Liver (tissue), 9 donors: ENCODE data around the gene ZNRF3. TPM values are rescaled to one million over a fixed set of nuclear protein-coding genes. Genes with fewer than 3 reads are reported as not detected.

Experiments used
- DNase-seq: peaks from one replicate; pipeline ENCODE4 v3.0.0-alpha.2; 2017; ENCODE audit warnings: low spot score
- H3K27ac ChIP-seq, 2 donors: one replicate each; pipeline ENCODE4 v1.7.0; 2013; ENCODE audit warnings: inconsistent platforms in 2 of 2, low read length in 2 of 2, control low read depth in 1 of 2, low read depth in 1 of 2, mild to moderate bottlenecking in 1 of 2
- H3K27me3 ChIP-seq, 4 donors: one replicate each; pipeline versions ENCODE4 v1.6.1 to v1.7.0; 2013; ENCODE audit warnings: low read length in 3 of 4, inconsistent platforms in 1 of 4, mild to moderate bottlenecking in 1 of 4, moderate library complexity in 1 of 4; ENCODE audit not compliant: control insufficient read depth in 4 of 4, insufficient read depth in 4 of 4
- H3K36me3 ChIP-seq, 4 donors: one replicate each; pipeline versions ENCODE4 v1.6.1 to v1.7.0; 2013; ENCODE audit warnings: low read length in 3 of 4, mild to moderate bottlenecking in 3 of 4, low read depth in 1 of 4, moderate library complexity in 1 of 4; ENCODE audit not compliant: control insufficient read depth in 4 of 4, insufficient read depth in 3 of 4
- H3K4me1 ChIP-seq, 4 donors: one replicate each; pipeline versions ENCODE4 v1.6.1 to v1.7.0; 2013; ENCODE audit warnings: low read length in 3 of 4, mild to moderate bottlenecking in 3 of 4, moderate library complexity in 1 of 4; ENCODE audit not compliant: control insufficient read depth in 4 of 4, insufficient read depth in 4 of 4
- H3K4me3 ChIP-seq, 3 donors: one replicate each; pipeline versions ENCODE4 v1.6.1 to v1.7.0; 2013; ENCODE audit warnings: low read length in 3 of 3, control low read depth in 1 of 3, low read depth in 1 of 3, mild to moderate bottlenecking in 1 of 3
- H3K9ac ChIP-seq, 2 donors: one replicate each; pipeline ENCODE4 v1.7.0; 2013; ENCODE audit warnings: low read length in 2 of 2, mild to moderate bottlenecking in 2 of 2, moderate library complexity in 2 of 2, control low read depth in 1 of 2, low read depth in 1 of 2
- H3K9me3 ChIP-seq, 4 donors: one replicate each; pipeline versions ENCODE4 v1.6.1 to v1.7.0; 2013; ENCODE audit warnings: low read length in 3 of 4; ENCODE audit not compliant: control insufficient read depth in 4 of 4
- CTCF ChIP-seq: fragments of 150-350 bp; IDR thresholded peaks from 2 replicates; pipeline ENCODE4 v1.5.1; 2017; ENCODE audit warnings: improper control_type of control experiment, low read depth, low read length; ENCODE audit not compliant: missing input control
- EGR1 ChIP-seq, 2 donors: IDR thresholded peaks; 2 replicates each; pipeline ENCODE4 v1.6.1; 2016 to 2018; ENCODE audit warnings: antibody characterized with exemption in 2 of 2, low read depth in 2 of 2
- GABPA ChIP-seq, 2 donors: IDR thresholded peaks in 1 of 2; conservative IDR thresholded peaks in 1 of 2; 2 replicates each; pipeline ENCODE4 v1.6.1; 2016; ENCODE audit warnings: antibody characterized with exemption in 2 of 2, mild to moderate bottlenecking in 1 of 2, moderate library complexity in 1 of 2
- HNF4A ChIP-seq, 2 donors: conservative IDR thresholded peaks; 2 replicates each; pipeline ENCODE4 v1.6.1; 2016; ENCODE audit warnings: antibody characterized with exemption in 2 of 2, mild to moderate bottlenecking in 2 of 2
- MAX ChIP-seq: IDR thresholded peaks from 2 replicates; pipeline ENCODE4 v1.6.1; 2016; ENCODE audit warnings: antibody characterized with exemption
- NR2F2 ChIP-seq: IDR thresholded peaks from 2 replicates; pipeline ENCODE4 v1.6.1; 2016; ENCODE audit warnings: antibody characterized with exemption
- REST ChIP-seq: IDR thresholded peaks from 2 replicates; pipeline ENCODE4 v1.6.1; 2016; ENCODE audit warnings: antibody characterized with exemption, mild to moderate bottlenecking
- RXRA ChIP-seq, 2 donors: IDR thresholded peaks; 2 replicates each; pipeline ENCODE4 v1.6.1; 2017 to 2018; ENCODE audit warnings: antibody characterized with exemption in 2 of 2, mild to moderate bottlenecking in 1 of 2
- SP1 ChIP-seq: IDR thresholded peaks from 2 replicates; pipeline ENCODE4 v1.6.1; 2018; ENCODE audit warnings: antibody characterized with exemption, mild to moderate bottlenecking
- TAF1 ChIP-seq: conservative IDR thresholded peaks from 2 replicates; pipeline ENCODE4 v1.6.1; 2016; ENCODE audit warnings: antibody characterized with exemption, mild to moderate bottlenecking
- YY1 ChIP-seq: IDR thresholded peaks from 2 replicates; pipeline ENCODE4 v1.6.1; 2016; ENCODE audit warnings: antibody characterized with exemption, mild to moderate bottlenecking
- ZBTB33 ChIP-seq: IDR thresholded peaks from 2 replicates; pipeline ENCODE4 v1.6.1; 2016; ENCODE audit warnings: antibody characterized with exemption
- WGBS: extraction: QIAGEN DNeasy Blood & Tissue Kit; methylation state at CpG from one replicate; pipeline ENCODE4 v1.1.7; 2013; 5-methylcytosine and 5-hydroxymethylcytosine counted together
- polyA plus RNA-seq, 2 donors: library from polyadenylated mRNA; stranded (reverse) in 1 of 2; unstranded in 1 of 2; fragments of 200-250 nt in 1 of 2; fragments of >200 nt in 1 of 2; fragmentation: Nextera tagmentation in 1 of 2; extraction: Ambion mirVana in 1 of 2; gene quantifications; one replicate each; pipeline versions ENCODE4 v1.2.1 to v1.2.3, GENCODE V29; 2013 to 2015
- total RNA-seq, 2 donors: library from RNA; depleted of rRNA; stranded (reverse); fragments of >200 nt; gene quantifications; one replicate each; pipeline ENCODE4 v1.2.3, GENCODE V29; 2014
- donor health status: healthy.
- donor health status: healthy.
- donor health status: healthy.
- donor health status: healthy.
- donor health status: healthy.

The ZNRF3 gene
- total and polyA plus RNA-seq, 4 donors, result 2.2 to 5.9 (median 4.7) TPM

GRCh38 chr22:28997342-28997741 is 114.0 kb downstream of the ZNRF3 start (continued):
- TF ChIP-seq ZBTB33, result no peak
- no peak for TF ChIP-seq GABPA (IDR thresholded peaks at IDR 0.05 in 1 of 2, conservative IDR thresholded peaks at IDR 0.05 in 1 of 2)
- no peak for TF ChIP-seq NR2F2
- no peak for TF ChIP-seq RXRA (IDR thresholded peaks at IDR 0.05)
- TF ChIP-seq MAX, result no peak

GRCh38 chr22:28998681-28999080 is 115.3 kb downstream of the ZNRF3 start:
- Histone ChIP-seq H3K27ac (no peak overlapping the region), H3K9me3 (no peaks in the 10 kb centered on the region), H3K4me3 (no peak overlapping the region), H3K9ac (no peak overlapping the region), H3K27me3 (no peaks in the 10 kb centered on the region), H3K4me1 (peaks cover 0 to 3% (median under 1%) of the 10 kb centered on the region in 4 donors), H3K36me3 (no peaks in the 10 kb centered on the region)
- no peak for DNase-seq
- 95% methylated on average over 3 of the region's 3 CpGs for WGBS
- TF ChIP-seq SP1 (no peak), CTCF (no peak), NR2F2 (no peak), REST (no peak), ZBTB33 (no peak)

GRCh38 chr22:28999510-28999909 is 116.1 kb downstream of the ZNRF3 start:
- no peaks in the 10 kb centered on the region for H3K27me3 ChIP-seq
- H3K4me1 ChIP-seq, result peaks cover 2 to 8% (median 4%) of the 10 kb centered on the region in 4 donors
- H3K4me3 ChIP-seq, result no peak overlapping the region
- no peaks in the 10 kb centered on the region for H3K36me3 ChIP-seq
- no peak overlapping the region for H3K9ac ChIP-seq
- no peaks in the 10 kb centered on the region for H3K9me3 ChIP-seq
- TF ChIP-seq GABPA (IDR thresholded peaks at IDR 0.05 in 1 of 2, conservative IDR thresholded peaks at IDR 0.05 in 1 of 2) (no peak), HNF4A (conservative IDR thresholded peaks at IDR 0.05) (no peak), RXRA (IDR thresholded peaks at IDR 0.05) (no peak), ZBTB33 (no peak), TAF1 (no peak), SP1 (no peak), EGR1 (IDR thresholded peaks at IDR 0.05; ENCODE audit: low read depth in 2 of 2) (no peak), CTCF (no peak), YY1 (no peak), NR2F2 (no peak)
- WGBS, result 78% methylated on average over 7 of the region's 7 CpGs
- no peak overlapping the region for H3K27ac ChIP-seq
- DNase-seq, result no peak
